Neural progenitor cell (in vitro differentiated cells): ENCODE results near the gene OPCML.

Experiments used
- CTCF ChIP-seq: fragments of 200-600 bp; sonication (generic); IDR thresholded peaks from 2 replicates; pipeline ENCODE4 v1.5.1; 2017; ENCODE audit warnings: antibody characterized with exemption, mild to moderate bottlenecking
- EZH2 ChIP-seq: fragments of 200-600 bp; sonication (generic); IDR thresholded peaks from 2 replicates; pipeline ENCODE4 v1.6.1; 2017; ENCODE audit warnings: antibody characterized with exemption, mild to moderate bottlenecking, moderate library complexity

GRCh38 chr11:133549826-133550225, 17.5 kb upstream of the OPCML start:
- TF ChIP-seq CTCF (no peak), EZH2 (no peak)
